Endothelial cell (in vitro differentiated cells): Measurements from ENCODE around the gene SEMA3B. TPM values are rescaled to one million over a fixed set of nuclear protein-coding genes. Genes with fewer than 3 reads are reported as not detected.

Experiments
- DNase-seq: peaks from one replicate; pipeline ENCODE4 v3.0.0; 2021; ENCODE audit warnings: low spot score
- H3K27ac Mint-ChIP-seq: one replicate; pipeline ENCODE4 v1.8.0; 2021; ENCODE audit warnings: mixed read lengths, inconsistent platforms; ENCODE audit not compliant: unreplicated experiment
- H3K27me3 Mint-ChIP-seq: one replicate; pipeline ENCODE4 v1.8.0; 2021; ENCODE audit warnings: mild to moderate bottlenecking, moderate library complexity, mixed read lengths, inconsistent platforms; ENCODE audit not compliant: unreplicated experiment
- H3K36me3 Mint-ChIP-seq: one replicate; pipeline ENCODE4 v1.8.0; 2021; ENCODE audit warnings: mild to moderate bottlenecking, low read depth, mixed read lengths, inconsistent platforms; ENCODE audit not compliant: unreplicated experiment
- H3K4me1 Mint-ChIP-seq: one replicate; pipeline ENCODE4 v1.8.0; 2021; ENCODE audit warnings: mild to moderate bottlenecking, mixed read lengths, inconsistent platforms; ENCODE audit not compliant: unreplicated experiment
- H3K4me3 Mint-ChIP-seq: one replicate; pipeline ENCODE4 v1.8.0; 2021; ENCODE audit warnings: mild to moderate bottlenecking, mixed read lengths, inconsistent platforms; ENCODE audit not compliant: unreplicated experiment
- H3K9me3 Mint-ChIP-seq: one replicate; pipeline ENCODE4 v1.8.0; 2021; ENCODE audit warnings: mixed read lengths, inconsistent platforms; ENCODE audit not compliant: unreplicated experiment
- total RNA-seq: library from RNA; stranded (reverse); fragmentation: NEBNext Ultra II Directional; extraction: Animal tissue kit (Norgen Biotek cat#: 25700); gene quantifications from one replicate; pipeline ENCODE4 v1.2.1, GENCODE V29; 2021; ENCODE audit not compliant: unreplicated experiment
- TF ChIP-seq, protein P1 (sequence below): fragments of 200-600 bp; sonication (generic); IDR thresholded peaks from one replicate; pipeline ENCODE4 v1.5.0; 2021; ENCODE audit warnings: antibody characterized with exemption; ENCODE audit not compliant: unreplicated experiment

Gene SEMA3B
- total RNA-seq, 1 donor from 2014 or later = 1.7 TPM

DNA sequence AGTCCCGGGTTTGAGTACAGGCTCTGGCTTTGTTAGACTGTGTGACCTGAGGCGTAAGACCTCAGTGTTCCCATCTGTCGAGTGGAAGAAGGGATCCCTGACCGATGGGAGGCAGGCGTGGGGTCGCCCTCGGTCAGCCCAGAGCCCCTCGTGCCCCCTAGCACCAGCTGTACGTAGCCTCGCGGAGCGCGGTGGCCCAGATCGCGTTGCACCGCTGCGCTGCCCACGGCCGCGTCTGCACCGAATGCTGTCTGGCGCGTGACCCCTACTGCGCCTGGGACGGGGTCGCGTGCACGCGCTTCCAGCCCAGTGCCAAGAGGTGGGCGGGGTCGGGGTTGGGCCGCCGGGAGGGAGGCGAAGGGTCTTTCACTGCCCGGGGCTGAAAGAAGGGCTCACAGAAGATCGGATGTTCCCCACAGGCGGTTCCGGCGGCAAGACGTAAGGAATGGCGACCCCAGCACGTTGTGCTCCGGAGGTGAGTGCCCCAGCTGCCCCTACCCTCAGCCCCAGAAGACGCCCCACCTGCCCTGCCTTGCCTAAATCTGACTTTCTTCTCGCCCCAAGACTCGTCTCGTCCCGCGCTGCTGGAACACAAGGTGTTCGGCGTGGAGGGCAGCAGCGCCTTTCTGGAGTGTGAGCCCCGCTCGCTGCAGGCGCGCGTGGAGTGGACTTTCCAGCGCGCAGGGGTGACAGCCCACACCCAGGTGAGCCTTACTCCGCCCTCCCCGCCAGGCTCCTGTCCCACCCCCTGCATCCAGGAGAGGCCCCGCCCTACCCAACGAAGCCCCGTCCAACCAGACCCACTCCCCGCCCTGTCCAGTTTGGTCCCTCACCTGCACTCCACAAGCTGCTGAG, 6.4 kb downstream of the SEMA3B start:
- no peak for DNase-seq
- TF ChIP-seq, protein P1, sequence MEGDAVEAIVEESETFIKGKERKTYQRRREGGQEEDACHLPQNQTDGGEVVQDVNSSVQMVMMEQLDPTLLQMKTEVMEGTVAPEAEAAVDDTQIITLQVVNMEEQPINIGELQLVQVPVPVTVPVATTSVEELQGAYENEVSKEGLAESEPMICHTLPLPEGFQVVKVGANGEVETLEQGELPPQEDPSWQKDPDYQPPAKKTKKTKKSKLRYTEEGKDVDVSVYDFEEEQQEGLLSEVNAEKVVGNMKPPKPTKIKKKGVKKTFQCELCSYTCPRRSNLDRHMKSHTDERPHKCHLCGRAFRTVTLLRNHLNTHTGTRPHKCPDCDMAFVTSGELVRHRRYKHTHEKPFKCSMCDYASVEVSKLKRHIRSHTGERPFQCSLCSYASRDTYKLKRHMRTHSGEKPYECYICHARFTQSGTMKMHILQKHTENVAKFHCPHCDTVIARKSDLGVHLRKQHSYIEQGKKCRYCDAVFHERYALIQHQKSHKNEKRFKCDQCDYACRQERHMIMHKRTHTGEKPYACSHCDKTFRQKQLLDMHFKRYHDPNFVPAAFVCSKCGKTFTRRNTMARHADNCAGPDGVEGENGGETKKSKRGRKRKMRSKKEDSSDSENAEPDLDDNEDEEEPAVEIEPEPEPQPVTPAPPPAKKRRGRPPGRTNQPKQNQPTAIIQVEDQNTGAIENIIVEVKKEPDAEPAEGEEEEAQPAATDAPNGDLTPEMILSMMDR = no peak
- H3K36me3 Mint-ChIP-seq = no peaks in the 10 kb centered on the region
- peak overlapping the region; percentile 25 for H3K4me3 Mint-ChIP-seq
- peak overlapping the region; percentile 42 for H3K27ac Mint-ChIP-seq
- H3K4me1 Mint-ChIP-seq = peaks cover 16% of the 10 kb centered on the region
- H3K9me3 Mint-ChIP-seq = no peaks in the 10 kb centered on the region
- H3K27me3 Mint-ChIP-seq = peaks cover 19% of the 10 kb centered on the region

DNA sequence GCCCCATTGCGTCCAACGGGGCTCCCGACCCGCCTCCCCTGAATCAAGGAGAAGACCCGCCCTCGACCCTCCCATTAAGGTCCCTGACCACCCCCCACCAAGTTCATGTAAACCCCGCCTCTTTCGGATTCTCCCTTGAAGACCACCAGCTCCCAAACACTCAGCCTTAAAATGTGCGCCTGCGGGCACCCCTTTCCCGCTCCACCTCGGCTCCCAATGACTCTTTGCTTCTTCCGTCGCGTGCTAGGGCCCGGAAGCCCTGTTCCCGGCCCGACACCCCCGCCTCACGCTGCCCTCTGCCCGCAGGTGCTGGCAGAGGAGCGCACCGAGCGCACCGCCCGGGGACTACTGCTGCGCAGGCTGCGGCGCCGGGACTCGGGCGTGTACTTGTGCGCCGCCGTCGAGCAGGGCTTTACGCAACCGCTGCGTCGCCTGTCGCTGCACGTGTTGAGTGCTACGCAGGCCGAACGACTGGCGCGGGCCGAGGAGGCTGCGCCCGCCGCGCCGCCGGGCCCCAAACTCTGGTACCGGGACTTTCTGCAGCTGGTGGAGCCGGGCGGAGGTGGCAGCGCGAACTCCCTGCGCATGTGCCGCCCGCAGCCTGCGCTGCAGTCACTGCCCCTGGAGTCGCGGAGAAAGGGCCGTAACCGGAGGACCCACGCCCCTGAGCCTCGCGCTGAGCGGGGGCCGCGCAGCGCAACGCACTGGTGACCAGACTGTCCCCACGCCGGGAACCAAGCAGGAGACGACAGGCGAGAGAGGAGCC, 7.2 kb downstream of the SEMA3B start:
- peaks cover 16% of the 10 kb centered on the region for H3K4me1 Mint-ChIP-seq
- TF ChIP-seq, protein P1 = no peak

DNA sequence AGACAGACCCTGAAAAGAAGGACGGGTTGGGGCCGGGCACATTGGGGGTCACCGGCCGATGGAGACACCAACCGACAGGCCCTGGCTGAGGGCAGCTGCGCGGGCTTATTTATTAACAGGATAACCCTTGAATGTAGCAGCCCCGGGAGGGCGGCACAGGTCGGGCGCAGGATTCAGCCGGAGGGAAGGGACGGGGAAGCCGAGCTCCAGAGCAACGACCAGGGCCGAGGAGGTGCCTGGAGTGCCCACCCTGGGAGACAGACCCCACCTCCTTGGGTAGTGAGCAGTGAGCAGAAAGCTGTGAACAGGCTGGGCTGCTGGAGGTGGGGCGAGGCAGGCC, 7.8 kb downstream of the SEMA3B start:
- Mint-ChIP-seq H3K36me3 (no peaks in the 10 kb centered on the region), H3K9me3 (no peaks in the 10 kb centered on the region), H3K4me1 (peaks cover 11% of the 10 kb centered on the region), H3K27me3 (peaks cover 16% of the 10 kb centered on the region), H3K27ac (no peak overlapping the region), H3K4me3 (no peak overlapping the region)
- DNase-seq = no peak
- TF ChIP-seq, protein P1 = no peak

More for the DNA sequence above, 7.2 kb downstream of the SEMA3B start:
- no peak for DNase-seq
- Mint-ChIP-seq H3K4me3 (peak overlapping the region; percentile 69), H3K27me3 (peaks cover 19% of the 10 kb centered on the region), H3K36me3 (no peaks in the 10 kb centered on the region), H3K27ac (no peak overlapping the region), H3K9me3 (no peaks in the 10 kb centered on the region)

DNA sequence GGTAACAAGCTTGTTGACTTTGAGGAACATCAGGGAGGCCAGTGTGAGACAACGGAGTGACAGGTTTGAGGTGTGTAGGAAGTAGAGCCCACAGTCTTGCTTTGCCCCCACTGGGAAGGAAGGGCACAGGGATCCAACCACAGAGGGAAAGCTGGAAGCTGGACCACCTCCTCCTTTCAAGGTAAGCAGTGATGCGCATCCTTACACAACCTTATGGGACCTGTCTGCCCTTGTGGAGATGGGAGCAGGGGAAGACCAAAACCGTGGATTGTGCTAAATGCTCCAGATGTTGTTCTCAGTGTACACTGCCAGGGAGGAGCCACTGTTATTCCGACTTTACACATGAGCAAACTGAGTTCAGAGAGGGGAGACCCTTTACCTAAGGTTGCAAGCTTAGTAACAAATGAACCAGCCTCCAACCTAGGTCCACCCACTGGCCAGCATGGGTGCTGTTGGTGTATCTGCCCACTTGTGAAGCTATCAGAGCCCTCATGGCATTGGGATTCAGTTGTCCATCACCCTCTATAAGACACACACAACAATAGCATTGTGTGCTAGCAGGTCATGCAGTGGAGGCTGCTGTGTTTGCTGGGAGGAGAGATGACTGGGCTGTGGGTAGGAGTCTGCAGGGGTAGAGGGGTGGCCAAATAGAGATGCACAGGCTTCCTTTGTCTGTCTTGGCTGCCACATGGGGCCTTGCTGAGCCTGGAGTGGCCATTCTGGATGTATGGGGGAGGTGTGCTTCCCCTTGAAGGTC, 9.4 kb downstream of the SEMA3B start:
- Mint-ChIP-seq H3K4me1 (peaks cover 9% of the 10 kb centered on the region), H3K9me3 (no peaks in the 10 kb centered on the region), H3K27ac (no peak overlapping the region), H3K27me3 (peaks cover 13% of the 10 kb centered on the region), H3K4me3 (no peak overlapping the region), H3K36me3 (no peaks in the 10 kb centered on the region)
- TF ChIP-seq, protein P1 = no peak
- DNase-seq = no peak
